Upper lobe of left lung (tissue), 6 donors: ENCODE measurements around the gene PLIN4. TPM values are rescaled to one million over a fixed set of nuclear protein-coding genes. Genes with fewer than 3 reads are reported as not detected.

Source experiments
- ATAC-seq, 2 donors: fragments of 200-7000 bp; cut with Tn5 transposase; one replicate each; pipeline ENCODE4 v1.9.1; 2022; ENCODE audit warnings: mild to moderate bottlenecking in 2 of 2, moderate library complexity in 2 of 2; ENCODE audit not compliant: low FRiP score in 2 of 2
- DNase-seq, 2 donors: peaks; one replicate each; pipeline ENCODE4 v3.0.0-alpha.2; 2019 to 2020
- H3K27ac ChIP-seq, 4 donors: fragments of 200-600 bp; sonication (generic); one replicate each; pipeline ENCODE4 v1.5.1; 2016 to 2019
- H3K27me3 ChIP-seq, 4 donors: fragments of 200-600 bp; sonication (generic); one replicate each; pipeline ENCODE4 v1.5.1; 2017 to 2019
- H3K36me3 ChIP-seq, 4 donors: fragments of 200-600 bp; sonication (generic); one replicate each; pipeline ENCODE4 v1.5.1; 2016 to 2019
- H3K4me1 ChIP-seq, 4 donors: fragments of 200-600 bp; sonication (generic); one replicate each; pipeline ENCODE4 v1.5.1; 2018 to 2019
- H3K4me3 ChIP-seq, 4 donors: fragments of 200-600 bp; sonication (generic); one replicate each; pipeline ENCODE4 v1.5.1; 2017 to 2019; ENCODE audit warnings: mild to moderate bottlenecking in 2 of 4, moderate library complexity in 1 of 4
- H3K9me3 ChIP-seq, 4 donors: fragments of 200-600 bp; sonication (generic); one replicate each; pipeline ENCODE4 v1.5.1; 2018 to 2019
- CTCF ChIP-seq, 6 experiments: fragments of 450-650 bp in 4 of 6; fragments of 200-600 bp in 2 of 6; sonication (generic) in 2 of 6; IDR thresholded peaks; one replicate each; pipeline ENCODE4 v1.5.1; 2016 to 2019; ENCODE audit warnings: antibody characterized with exemption in 6 of 6
- EP300 ChIP-seq, 4 donors: sonication (generic); formaldehyde crosslinking; IDR thresholded peaks; one replicate each; pipeline ENCODE4 v1.5.1; 2017; ENCODE audit warnings: antibody characterized with exemption in 4 of 4, control low read depth in 2 of 4
- POLR2A ChIP-seq, 4 donors: fragments of 450-650 bp; IDR thresholded peaks; one replicate each; pipeline ENCODE4 v1.5.1; 2016 to 2017; ENCODE audit warnings: antibody characterized with exemption in 4 of 4, mild to moderate bottlenecking in 2 of 4
- POLR2AphosphoS5 ChIP-seq, 2 donors: sonication (generic); formaldehyde crosslinking; IDR thresholded peaks; one replicate each; pipeline ENCODE4 v1.5.1; 2017; ENCODE audit warnings: antibody characterized with exemption in 2 of 2
- WGBS, 2 donors: methylation state at CpG; one replicate each; pipeline ENCODE4 v1.1.5; 2017 to 2018; 5-methylcytosine and 5-hydroxymethylcytosine counted together
- total RNA-seq, 6 donors: library from RNA; depleted of rRNA in 4 of 6; stranded (reverse); fragments of >200 nt in 4 of 6; gene quantifications; one replicate each; pipeline versions ENCODE4 v1.1.0 to v1.2.1, GENCODE V29; 2016 to 2021
- donor health status: DM: no; HTN: no; CAD: no; lungs with moderate emphysema.
- donor health status: DM: no; HTN: yes; CAD: no; lungs with severe emphysema.

The PLIN4 gene
- total RNA-seq, 6 donors from 2014 or later, result 1.8 to 11.5 (median 3.8) TPM

- H3K27me3 ChIP-seq, result no peaks in the 10 kb centered on the region
- TF ChIP-seq POLR2A (IDR thresholded peaks at IDR 0.05) (no peak), EP300 (IDR thresholded peaks at IDR 0.05) (no peak), CTCF (IDR thresholded peaks at IDR 0.05) (no peak), POLR2AphosphoS5 (IDR thresholded peaks at IDR 0.05) (no peak)
- no peak overlapping the region for H3K4me3 ChIP-seq
- no peak overlapping the region for H3K27ac ChIP-seq
- 55 to 67% methylated on average over 18 to 20 of the region's 23 CpGs for WGBS, 2 donors
- H3K4me1 ChIP-seq, result no peaks in the 10 kb centered on the region
- H3K9me3 ChIP-seq, result no peaks in the 10 kb centered on the region
- no peaks in the 10 kb centered on the region for H3K36me3 ChIP-seq
- no peak for ATAC-seq
- no peak for DNase-seq
These were observed 7.3 kb upstream of the PLIN4 start for GRCh38 chr19:4525563-4526002.

- Histone ChIP-seq H3K4me3 (no peak overlapping the region), H3K27me3 (no peaks in the 10 kb centered on the region), H3K9me3 (no peaks in the 10 kb centered on the region), H3K27ac (no peak overlapping the region), H3K36me3 (no peaks in the 10 kb centered on the region), H3K4me1 (no peaks in the 10 kb centered on the region)
- TF ChIP-seq POLR2A (IDR thresholded peaks at IDR 0.05) (no peak), CTCF (IDR thresholded peaks at IDR 0.05) (peak; percentile 29 to 61 (median 50))
- peak; percentile 56 to 69 for ATAC-seq
- 66 to 83% methylated on average over 20 of the region's 23 CpGs for WGBS, 2 donors
- DNase-seq, result peak in 1 of 2 donors; percentile 85
These were observed 6.7 kb upstream of the PLIN4 start for GRCh38 chr19:4524808-4525562.

- H3K27me3 ChIP-seq, result no peaks in the 10 kb centered on the region
- H3K4me3 ChIP-seq, result no peak overlapping the region
- H3K9me3 ChIP-seq, result no peaks in the 10 kb centered on the region
- H3K27ac ChIP-seq, result no peak overlapping the region
- H3K36me3 ChIP-seq, result no peaks in the 10 kb centered on the region
- TF ChIP-seq POLR2A (IDR thresholded peaks at IDR 0.05) (no peak), CTCF (IDR thresholded peaks at IDR 0.05) (peak; percentile 54 to 65 (median 62)), EP300 (IDR thresholded peaks at IDR 0.05) (no peak), POLR2AphosphoS5 (IDR thresholded peaks at IDR 0.05) (no peak)
- peak; percentile 46 to 59 for ATAC-seq
- WGBS, 2 donors, result 45 to 79% methylated on average over 12 to 31 of the region's 53 CpGs
- no peaks in the 10 kb centered on the region for H3K4me1 ChIP-seq
- DNase-seq, result peak; percentile 69 to 79
These were observed 5.2 kb upstream of the PLIN4 start for GRCh38 chr19:4523306-4524110.

- ATAC-seq, result no peak
These were observed 4.2 kb upstream of the PLIN4 start for GRCh38 chr19:4522291-4523002.

More at GRCh38 chr19:4522291-4523002, 4.2 kb upstream of the PLIN4 start:
- DNase-seq, result no peak
- Histone ChIP-seq H3K36me3 (no peaks in the 10 kb centered on the region), H3K9me3 (no peaks in the 10 kb centered on the region), H3K4me3 (no peak overlapping the region), H3K27ac (no peak overlapping the region), H3K27me3 (no peaks in the 10 kb centered on the region), H3K4me1 (no peaks in the 10 kb centered on the region)
- TF ChIP-seq EP300 (IDR thresholded peaks at IDR 0.05), result no peak
- TF ChIP-seq POLR2AphosphoS5 (IDR thresholded peaks at IDR 0.05), result no peak
- TF ChIP-seq CTCF (IDR thresholded peaks at IDR 0.05), result no peak
- no peak for TF ChIP-seq POLR2A (IDR thresholded peaks at IDR 0.05)
- whole genome bisulfite sequencing, 2 donors, result 91 to 94% methylated on average over 14 to 15 of the region's 15 CpGs
